ENCODE measurements around the gene INSIG1. TPM values are rescaled to one million over a fixed set of nuclear protein-coding genes. Genes with fewer than 3 reads are reported as not detected.
A peak's percentile ranks its signal among the peaks of the same experiment; 100 is the strongest.

The INSIG1 gene
- total RNA-seq, 1 donor from 2014 or later: 81.5 TPM

DNA sequence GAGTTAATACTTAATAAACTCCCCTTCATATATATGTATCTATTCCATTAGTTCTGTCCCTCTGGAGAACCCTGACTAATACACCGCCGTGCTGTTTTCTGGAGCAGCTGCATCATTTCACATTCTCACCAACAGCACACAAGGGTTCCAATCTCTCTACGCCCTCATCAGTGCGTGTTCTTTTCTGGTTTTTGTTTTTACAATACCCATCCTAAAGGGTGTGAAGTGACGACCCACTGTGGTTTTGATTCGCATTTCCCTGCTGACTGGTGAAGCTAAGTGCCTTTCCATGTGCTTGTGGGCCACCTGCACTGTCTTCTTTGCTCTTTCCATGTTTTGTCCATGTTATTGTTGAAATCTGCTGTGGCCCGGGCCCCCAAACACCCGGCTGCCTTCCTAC lies 11.0 kb upstream of the INSIG1 start:
- TF ChIP-seq, protein P1, sequence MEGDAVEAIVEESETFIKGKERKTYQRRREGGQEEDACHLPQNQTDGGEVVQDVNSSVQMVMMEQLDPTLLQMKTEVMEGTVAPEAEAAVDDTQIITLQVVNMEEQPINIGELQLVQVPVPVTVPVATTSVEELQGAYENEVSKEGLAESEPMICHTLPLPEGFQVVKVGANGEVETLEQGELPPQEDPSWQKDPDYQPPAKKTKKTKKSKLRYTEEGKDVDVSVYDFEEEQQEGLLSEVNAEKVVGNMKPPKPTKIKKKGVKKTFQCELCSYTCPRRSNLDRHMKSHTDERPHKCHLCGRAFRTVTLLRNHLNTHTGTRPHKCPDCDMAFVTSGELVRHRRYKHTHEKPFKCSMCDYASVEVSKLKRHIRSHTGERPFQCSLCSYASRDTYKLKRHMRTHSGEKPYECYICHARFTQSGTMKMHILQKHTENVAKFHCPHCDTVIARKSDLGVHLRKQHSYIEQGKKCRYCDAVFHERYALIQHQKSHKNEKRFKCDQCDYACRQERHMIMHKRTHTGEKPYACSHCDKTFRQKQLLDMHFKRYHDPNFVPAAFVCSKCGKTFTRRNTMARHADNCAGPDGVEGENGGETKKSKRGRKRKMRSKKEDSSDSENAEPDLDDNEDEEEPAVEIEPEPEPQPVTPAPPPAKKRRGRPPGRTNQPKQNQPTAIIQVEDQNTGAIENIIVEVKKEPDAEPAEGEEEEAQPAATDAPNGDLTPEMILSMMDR (conservative IDR thresholded peaks at IDR 0.05): no peak
- Mint-ChIP-seq H3K4me1 (peaks cover 33% of the 10 kb centered on the region), H3K36me3 (ENCODE audit: low read depth) (no peaks in the 10 kb centered on the region), H3K4me3 (no peak overlapping the region), H3K27ac (ENCODE audit: unreplicated experiment) (no peak overlapping the region), H3K27me3 (ENCODE audit: low read depth) (no peaks in the 10 kb centered on the region), H3K9me3 (peaks cover 4% of the 10 kb centered on the region)
- DNase-seq (ENCODE audit: low read depth, low spot score): no peak

DNA sequence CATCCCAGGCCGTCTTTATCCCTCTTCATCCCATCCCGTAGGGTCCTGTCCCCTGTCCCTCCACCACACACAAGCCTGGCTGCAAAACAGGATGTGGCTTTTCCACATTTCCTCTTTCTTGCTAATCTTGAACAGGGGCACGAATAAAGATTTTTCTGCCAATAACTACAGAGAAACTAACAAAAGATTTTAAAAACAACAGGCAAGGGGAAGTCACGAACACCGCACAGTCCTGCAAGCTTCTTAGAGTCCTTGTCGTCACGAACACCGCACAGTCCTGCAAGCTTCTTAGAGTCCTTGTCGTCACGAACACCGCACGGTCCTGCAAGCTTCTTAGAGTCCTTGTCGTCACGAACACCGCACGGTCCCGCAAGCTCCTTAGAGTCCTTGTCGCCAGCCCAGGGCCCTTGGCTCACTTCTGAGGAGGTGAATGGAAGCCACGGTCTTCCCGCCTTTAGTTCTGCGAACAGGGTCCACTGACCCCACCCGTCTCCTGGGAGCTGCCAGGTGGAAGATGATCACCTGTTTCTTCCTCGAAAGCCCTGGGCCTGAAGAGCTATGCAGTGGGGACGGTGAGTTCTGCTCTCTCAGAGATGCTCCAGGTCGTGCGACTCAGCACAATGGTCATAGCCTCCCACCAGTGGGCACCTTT lies 10.3 kb upstream of the INSIG1 start:
- Mint-ChIP-seq H3K4me3 (no peak overlapping the region), H3K36me3 (ENCODE audit: low read depth) (no peaks in the 10 kb centered on the region), H3K4me1 (peaks cover 32% of the 10 kb centered on the region), H3K27ac (ENCODE audit: unreplicated experiment) (peak overlapping the region; percentile 68), H3K27me3 (ENCODE audit: low read depth) (no peaks in the 10 kb centered on the region), H3K9me3 (peaks cover 4% of the 10 kb centered on the region)
- TF ChIP-seq, protein P1 (conservative IDR thresholded peaks at IDR 0.05): no peak
- no peak for DNase-seq (ENCODE audit: low read depth, low spot score)

DNA sequence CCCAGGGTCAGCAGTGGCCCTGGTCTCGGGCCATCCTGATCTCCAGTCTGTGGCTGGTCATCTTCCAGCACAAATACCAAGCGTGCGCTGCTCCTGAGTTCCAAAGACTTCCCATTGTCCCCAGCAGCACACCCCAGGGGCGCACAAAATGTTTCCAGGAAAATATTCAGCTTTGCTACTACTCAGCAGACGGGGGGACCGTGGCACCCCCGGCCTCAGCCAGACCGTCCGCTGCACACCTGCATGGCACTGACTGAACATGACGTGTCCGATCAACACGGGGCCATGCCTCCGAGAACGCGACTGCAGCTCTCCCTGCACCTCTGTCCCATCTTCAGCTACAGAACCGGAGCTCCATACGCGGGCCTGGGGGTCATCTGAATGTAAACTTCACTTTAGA lies 9.6 kb upstream of the INSIG1 start:
- Mint-ChIP-seq H3K27me3 (ENCODE audit: low read depth) (no peaks in the 10 kb centered on the region), H3K4me3 (no peak overlapping the region), H3K9me3 (peaks cover 4% of the 10 kb centered on the region), H3K4me1 (peaks cover 26% of the 10 kb centered on the region), H3K36me3 (ENCODE audit: low read depth) (no peaks in the 10 kb centered on the region), H3K27ac (ENCODE audit: unreplicated experiment) (peak overlapping the region; percentile 83)
- TF ChIP-seq, protein P1 (conservative IDR thresholded peaks at IDR 0.05): no peak
- no peak for DNase-seq (ENCODE audit: low read depth, low spot score)

DNA sequence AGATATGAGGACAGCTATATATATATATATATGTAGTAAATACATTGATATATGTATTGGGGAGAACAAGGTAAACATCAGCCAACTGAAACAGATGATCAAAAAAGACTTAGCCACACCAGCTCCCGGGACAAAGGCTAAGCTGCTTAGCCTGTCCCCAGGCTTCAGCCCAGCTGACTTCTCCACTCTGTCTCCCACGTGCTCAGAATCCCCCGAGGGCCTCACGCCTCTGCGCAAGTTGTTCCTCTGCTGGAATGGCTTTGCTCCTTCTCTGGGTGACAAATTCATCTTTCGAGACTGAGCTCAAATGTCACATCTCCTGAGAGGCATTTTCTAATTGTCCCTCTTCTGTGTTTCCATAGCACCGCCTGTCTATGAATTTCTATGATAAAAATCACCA lies 8.6 kb upstream of the INSIG1 start:
- Mint-ChIP-seq H3K27me3 (ENCODE audit: low read depth) (no peaks in the 10 kb centered on the region), H3K36me3 (ENCODE audit: low read depth) (no peaks in the 10 kb centered on the region), H3K4me1 (peaks cover 21% of the 10 kb centered on the region), H3K27ac (ENCODE audit: unreplicated experiment) (no peak overlapping the region), H3K9me3 (peaks cover 7% of the 10 kb centered on the region), H3K4me3 (no peak overlapping the region)
- no peak for DNase-seq (ENCODE audit: low read depth, low spot score)
- TF ChIP-seq, protein P1 (conservative IDR thresholded peaks at IDR 0.05): no peak

DNA sequence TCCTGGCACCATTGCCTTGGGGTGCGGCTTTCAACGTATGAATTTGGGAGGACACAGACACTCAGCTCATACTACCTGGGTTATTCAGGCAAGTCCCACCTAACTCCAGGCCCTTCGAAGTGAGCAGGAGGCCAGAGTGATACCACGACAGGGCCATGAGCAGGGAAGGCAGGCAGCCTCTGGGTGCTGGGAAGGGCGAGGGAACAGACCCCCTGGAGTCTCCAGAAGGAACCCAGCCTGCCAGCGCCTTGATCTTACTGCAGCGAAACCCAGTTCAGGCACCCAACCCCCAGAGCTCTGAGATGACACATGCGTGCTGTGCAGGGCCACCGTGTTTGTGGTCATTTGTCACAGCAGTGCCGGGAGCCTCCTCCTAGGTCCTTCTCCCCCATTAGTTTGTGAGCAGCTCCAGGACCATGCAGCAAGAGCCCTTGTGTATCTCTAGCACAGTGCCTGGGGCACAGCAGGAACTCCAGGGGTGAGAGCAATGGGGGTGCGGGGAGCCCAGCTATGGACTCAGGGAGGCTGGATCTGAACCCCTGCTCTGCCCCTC lies 7.7 kb upstream of the INSIG1 start:
- peaks cover under 1% of the 10 kb centered on the region for H3K36me3 Mint-ChIP-seq (ENCODE audit: low read depth)
- TF ChIP-seq, protein P1 (conservative IDR thresholded peaks at IDR 0.05): no peak
- no peaks in the 10 kb centered on the region for H3K27me3 Mint-ChIP-seq (ENCODE audit: low read depth)
- H3K4me3 Mint-ChIP-seq: no peak overlapping the region
- H3K4me1 Mint-ChIP-seq: peaks cover 21% of the 10 kb centered on the region
- H3K9me3 Mint-ChIP-seq: peaks cover 11% of the 10 kb centered on the region
- H3K27ac Mint-ChIP-seq (ENCODE audit: unreplicated experiment): no peak overlapping the region
- no peak for DNase-seq (ENCODE audit: low read depth, low spot score)

Data from neural crest cell (in vitro differentiated cells).